GM18519 (cell line): ENCODE data around the gene BRF1.

Experiments
- ATAC-seq: cut with Tn5 transposase; IDR thresholded peaks from one replicate; pipeline ENCODE4 v1.9.1; 2021; ENCODE audit warnings: mild to moderate bottlenecking, moderate library complexity; ENCODE audit not compliant: unreplicated experiment, low FRiP score

Gene BRF1

GRCh38 chr14:105214324-105214915 lies 86.4 kb downstream of the BRF1 start:
- ATAC-seq: no peak

GRCh38 chr14:105213361-105213760 lies 87.4 kb downstream of the BRF1 start:
- ATAC-seq: no peak

DNA sequence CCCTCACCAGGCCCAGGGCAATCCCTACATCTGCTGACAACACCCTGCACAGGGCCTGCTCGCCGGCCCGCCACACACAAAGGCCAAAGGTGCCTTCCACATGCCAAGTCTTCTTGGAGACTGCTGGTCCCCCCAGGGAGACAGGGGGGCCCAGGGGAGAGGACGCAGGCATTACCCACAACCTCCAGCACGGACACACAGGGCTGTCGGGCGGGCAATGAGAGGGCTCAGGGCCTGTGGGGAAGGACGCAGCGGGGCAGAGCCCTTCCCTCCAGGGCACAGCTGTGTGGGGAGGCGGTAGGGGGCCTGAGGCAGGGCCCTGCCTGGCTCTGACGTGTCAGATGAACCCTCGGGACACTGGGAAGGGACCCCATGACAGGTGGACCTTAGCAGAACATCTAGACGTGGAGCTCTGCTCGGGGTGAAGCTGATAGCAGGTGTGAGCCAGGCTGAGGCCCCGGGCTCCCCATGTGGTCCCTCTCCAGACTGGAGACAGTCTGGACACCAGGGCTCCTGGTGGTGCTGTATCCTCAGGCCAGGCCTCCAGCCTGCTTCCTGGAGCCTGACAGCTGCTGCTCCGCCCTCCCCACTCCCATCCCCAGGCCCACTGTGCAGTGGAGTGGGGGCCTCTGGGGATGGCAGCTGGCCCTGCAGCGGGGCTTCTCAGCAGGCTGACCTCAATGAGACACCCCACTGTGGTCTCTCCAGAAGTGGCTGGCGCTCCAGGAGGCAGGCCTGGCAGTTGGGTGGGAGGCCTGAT lies 88.1 kb downstream of the BRF1 start:
- ATAC-seq: no peak

- no peak for ATAC-seq
These were observed 89.1 kb downstream of the BRF1 start for GRCh38 chr14:105211758-105212089.

- ATAC-seq: no peak
These were observed 89.6 kb downstream of the BRF1 start for GRCh38 chr14:105211086-105211757.

- ATAC-seq: no peak
These were observed 90.4 kb downstream of the BRF1 start for GRCh38 chr14:105210266-105211025.

DNA sequence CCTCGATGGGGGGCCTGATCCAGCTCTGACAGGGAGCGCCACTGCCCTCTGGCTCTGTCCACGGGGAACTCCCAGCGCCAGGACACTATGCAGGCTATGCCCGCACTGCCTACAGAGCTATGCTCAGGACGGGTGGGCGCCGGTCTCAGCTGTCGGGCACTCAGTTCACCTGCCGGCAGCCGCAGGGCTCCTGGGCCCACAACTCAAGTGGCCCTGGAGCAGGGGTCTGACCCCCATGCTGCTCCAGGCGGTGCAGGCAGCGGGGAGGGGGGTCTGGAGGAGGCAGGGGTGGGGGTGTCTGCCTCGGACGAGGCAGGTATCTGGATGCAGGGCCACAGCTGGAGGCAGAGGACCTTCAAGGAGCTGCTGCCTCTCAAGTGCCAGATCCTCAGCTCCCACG lies 91.2 kb downstream of the BRF1 start:
- ATAC-seq: no peak

DNA sequence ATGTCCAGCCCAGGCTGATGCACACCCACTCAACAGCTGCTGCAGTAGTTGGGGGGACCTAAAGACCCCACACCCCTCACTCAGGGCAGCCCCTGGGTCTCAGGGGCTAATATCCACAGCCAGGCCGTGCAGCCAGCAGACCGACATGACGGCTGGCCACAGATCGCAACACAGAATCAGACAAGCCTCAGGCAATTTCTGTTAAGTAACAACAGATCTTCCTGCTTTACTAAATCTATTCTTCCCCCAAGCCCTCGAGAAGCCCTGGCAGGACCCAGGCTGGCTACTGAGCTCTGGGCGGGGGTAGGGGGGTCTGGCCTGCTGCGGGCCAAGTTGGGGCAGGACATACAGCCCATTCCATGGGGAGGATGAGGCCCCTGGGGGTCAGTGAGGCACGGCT lies 91.7 kb downstream of the BRF1 start:
- no peak for ATAC-seq

DNA sequence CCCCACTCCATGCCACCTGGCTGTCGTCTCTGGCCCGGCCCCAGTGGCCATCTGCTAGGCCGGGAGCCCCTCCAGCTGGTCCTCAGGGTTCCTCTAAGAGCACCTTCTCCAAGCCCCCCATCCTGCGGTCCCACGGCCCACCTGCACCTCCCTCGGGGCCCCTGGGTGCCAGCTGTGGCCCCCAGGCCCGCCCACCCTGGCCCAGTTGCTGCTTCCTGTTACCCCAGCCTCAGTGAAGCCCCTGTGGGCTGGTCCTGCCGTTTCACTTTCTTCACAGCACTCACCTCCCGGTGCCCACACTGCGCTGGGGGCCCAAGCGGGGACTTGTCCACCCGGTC lies 92.1 kb downstream of the BRF1 start:
- no peak for ATAC-seq

- ATAC-seq: no peak
These were observed 92.6 kb downstream of the BRF1 start for GRCh38 chr14:105207996-105208737.

DNA sequence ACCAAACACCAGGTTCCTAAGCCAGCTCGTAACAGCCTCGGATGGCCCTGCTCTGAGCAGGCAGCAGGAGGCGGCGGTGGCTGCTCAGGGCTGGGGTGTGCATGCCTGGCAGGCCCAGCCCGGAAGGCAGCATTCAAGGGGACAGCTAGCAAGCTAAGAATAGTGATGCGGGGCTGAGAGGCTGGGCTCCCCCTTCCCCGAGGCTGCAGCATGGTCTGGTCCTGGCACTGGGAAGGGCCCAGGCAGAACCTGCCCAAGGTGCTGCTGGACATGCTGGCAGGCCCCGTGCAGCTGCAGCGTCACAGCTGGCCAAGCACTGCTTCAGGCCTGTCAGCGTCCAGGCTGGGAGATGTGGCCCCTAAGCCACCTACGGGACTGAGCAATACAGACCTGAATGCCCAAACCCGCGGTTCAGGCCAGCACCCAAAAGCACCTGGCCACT lies 93.3 kb downstream of the BRF1 start:
- no peak for ATAC-seq

DNA sequence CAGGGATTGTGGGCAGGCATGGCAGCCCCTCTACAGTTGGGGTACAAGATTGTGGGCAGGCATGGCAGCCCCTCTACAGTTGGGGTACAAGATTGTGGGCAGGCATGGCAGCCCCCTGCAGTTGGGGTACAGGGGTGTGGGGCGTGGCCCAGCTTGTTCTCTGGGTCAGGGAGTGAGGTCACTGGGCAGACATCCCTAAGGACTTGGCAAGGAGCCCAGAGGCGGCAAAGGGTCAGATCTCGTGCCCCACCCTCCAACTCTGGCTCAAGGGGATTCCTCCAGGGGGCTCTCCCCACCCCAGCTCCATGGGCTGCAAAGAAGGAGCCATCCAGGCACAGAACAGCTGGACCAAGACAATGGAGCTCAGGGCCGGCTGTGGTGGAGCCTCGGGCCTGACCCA lies 93.9 kb downstream of the BRF1 start:
- no peak for ATAC-seq

- no peak for ATAC-seq
These were observed 95.1 kb downstream of the BRF1 start for GRCh38 chr14:105205673-105206208.

- no peak for ATAC-seq
These were observed 95.7 kb downstream of the BRF1 start for GRCh38 chr14:105204931-105205672.

GRCh38 chr14:105204206-105204930 lies 96.4 kb downstream of the BRF1 start:
- ATAC-seq: no peak

DNA sequence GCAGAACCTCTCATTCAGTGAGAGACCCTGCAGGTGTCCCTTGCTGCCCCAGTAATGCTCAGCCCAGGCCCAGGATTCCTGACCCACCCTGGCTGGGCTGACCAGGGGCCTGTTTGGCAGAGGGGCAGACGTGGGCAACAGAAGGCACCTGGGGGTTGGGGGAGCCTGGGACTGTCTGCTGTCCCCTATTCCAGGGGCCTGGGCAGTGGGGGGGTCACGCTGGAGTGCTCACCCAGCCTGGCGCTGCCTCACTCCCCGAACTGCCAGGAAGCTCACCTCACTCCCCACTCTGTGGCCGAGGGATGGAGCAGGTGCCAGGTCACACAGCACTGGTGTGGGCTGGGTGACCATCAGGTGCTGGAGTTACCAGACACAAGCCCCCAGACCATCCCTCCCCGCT lies 97.1 kb downstream of the BRF1 start:
- ATAC-seq: no peak

GRCh38 chr14:105203057-105203531 lies 97.7 kb downstream of the BRF1 start:
- no peak for ATAC-seq

GRCh38 chr14:105201925-105202513 lies 98.8 kb downstream of the BRF1 start:
- ATAC-seq: no peak
